Right ventricle myocardium superior (tissue), 1 donor: ENCODE measurements around the gene CLCN6. TPM values are rescaled to one million over a fixed set of nuclear protein-coding genes. Genes with fewer than 3 reads are reported as not detected.
"Not testable (repeated sequence)": the region's sequence is repeated elsewhere in the genome, so short reads cannot be mapped to it uniquely, and the experiment has no call there.

Experiments
- ATAC-seq: fragments of 200-7000 bp; cut with Tn5 transposase; one replicate; pipeline ENCODE4 v1.9.1; 2020; ENCODE audit warnings: mild to moderate bottlenecking; ENCODE audit not compliant: poor library complexity
- DNase-seq: peaks from one replicate; pipeline ENCODE4 v3.0.0-alpha.2; 2020
- intact Hi-C: fragments of 100-400 bp; cut with DNase I; formaldehyde crosslinking; loops from one replicate; pipeline ENCODE4 v1.11.2; 2022
- total RNA-seq: library from RNA; stranded (reverse); fragmentation: NEBNext Ultra II Directional; extraction: Animal tissue kit (Norgen Biotek cat#: 25700); gene quantifications from one replicate; pipeline ENCODE4 v1.2.1, GENCODE V29; 2021
- donor health status: DM: no; HTN: yes; CAD: no; lungs with severe emphysema.

The CLCN6 gene
- total RNA-seq, 1 donor from 2014 or later: 15.2 TPM

- not testable (repeated sequence) for ATAC-seq, DNase-seq
- intact Hi-C loops: loop anchor here (2.0 kb wide), 1 partner anchor 17 kb away; no protein-coding TSS in a partner anchor
Observed at GRCh38 chr1:11803924-11804665, 1.9 kb upstream of the CLCN6 start.

GRCh38 chr1:11804666-11805421 lies 1.1 kb upstream of the CLCN6 start:
- intact Hi-C loops: loop anchor here (2.0 kb wide), 1 partner anchor 18 kb away; no protein-coding TSS in a partner anchor
- peak; percentile 12 for ATAC-seq
- peak; percentile 66 for DNase-seq

- DNase-seq (no peak), ATAC-seq (peak; percentile 40)
- intact Hi-C loops: no loop called here
Observed at GRCh38 chr1:11806307-11806936, 431 bp downstream of the CLCN6 start.

- DNase-seq: no peak
Observed at GRCh38 chr1:11807133-11807532, 1.1 kb downstream of the CLCN6 start.

GRCh38 chr1:11813021-11813420 lies 7.0 kb downstream of the CLCN6 start:
- intact Hi-C loops: no loop called here
- ATAC-seq (no peak), DNase-seq (no peak)

More at GRCh38 chr1:11807133-11807532, 1.1 kb downstream of the CLCN6 start:
- ATAC-seq: no peak
- intact Hi-C loops: no loop called here

GRCh38 chr1:11817192-11817591 lies 11.2 kb downstream of the CLCN6 start:
- no peak for DNase-seq

GRCh38 chr1:11822091-11822490 lies 16.1 kb downstream of the CLCN6 start:
- no peak for DNase-seq
- no peak for ATAC-seq
- intact Hi-C loops: no loop called here

More at GRCh38 chr1:11817192-11817591, 11.2 kb downstream of the CLCN6 start:
- intact Hi-C loops: no loop called here
- no peak for ATAC-seq

- DNase-seq (no peak), ATAC-seq (no peak)
- intact Hi-C loops: no loop called here
Observed at GRCh38 chr1:11823366-11824137, 17.6 kb downstream of the CLCN6 start.

GRCh38 chr1:11825131-11825530 lies 19.1 kb downstream of the CLCN6 start:
- ATAC-seq (no peak), DNase-seq (no peak)
- intact Hi-C loops: no loop called here

- DNase-seq: no peak
- intact Hi-C loops: no loop called here
- ATAC-seq: no peak
Observed at GRCh38 chr1:11826946-11827345, 21.0 kb downstream of the CLCN6 start.

- intact Hi-C loops: no loop called here
- ATAC-seq (no peak), DNase-seq (no peak)
Observed at GRCh38 chr1:11828511-11828910, 22.5 kb downstream of the CLCN6 start.

GRCh38 chr1:11831945-11832725 lies 26.1 kb downstream of the CLCN6 start:
- intact Hi-C loops: no loop called here
- DNase-seq: no peak
- ATAC-seq: no peak

GRCh38 chr1:11833497-11833896 lies 27.5 kb downstream of the CLCN6 start:
- ATAC-seq (no peak), DNase-seq (no peak)
- intact Hi-C loops: no loop called here

GRCh38 chr1:11833900-11834299 lies 27.9 kb downstream of the CLCN6 start:
- DNase-seq (no peak), ATAC-seq (no peak)
- intact Hi-C loops: no loop called here

- ATAC-seq: no peak
- intact Hi-C loops: no loop called here
- no peak for DNase-seq
Observed at GRCh38 chr1:11835441-11836225, 29.6 kb downstream of the CLCN6 start.

- DNase-seq (no peak), ATAC-seq (no peak)
- intact Hi-C loops: no loop called here
Observed at GRCh38 chr1:11836955-11837766, 31.2 kb downstream of the CLCN6 start.
